ENCODE measurements around the gene ADAMTS18. TPM values are rescaled to one million over a fixed set of nuclear protein-coding genes. Genes with fewer than 3 reads are reported as not detected.

The ADAMTS18 gene
- polyA plus RNA-seq, 1 of the 3 experiments (the other 2 are of a cell fraction) = under 0.01 TPM

- Histone ChIP-seq H3K4me3 (ENCODE audit: low read depth in 2 of 2, low read length in 1 of 2) (no peak overlapping the region), H2AFZ (ENCODE audit: low read depth) (no peak overlapping the region), H3K9me2 (no peaks in the 10 kb centered on the region), H3K79me2 (ENCODE audit: insufficient read depth) (no peaks in the 10 kb centered on the region), H3K9me3 (no peaks in the 10 kb centered on the region), H3F3A (replicated peaks; ENCODE audit: insufficient read depth) (no peaks in the 10 kb centered on the region), H3K4me1 (ENCODE audit: control insufficient read depth in 1 of 2, insufficient read depth in 2 of 2, low read depth in 1 of 2, low read length in 1 of 2) (no peaks in the 10 kb centered on the region), H3K9ac (no peak overlapping the region), H3K27ac (ENCODE audit: low read depth in 2 of 2, low read length in 1 of 2) (no peak overlapping the region), H3K4me2 (no peak overlapping the region), H3K27me3 (ENCODE audit: insufficient read depth) (peaks cover 4% of the 10 kb centered on the region; the same call in 1 of the 2 replicates), H4K20me1 (ENCODE audit: insufficient read depth) (no peaks in the 10 kb centered on the region), H3K36me3 (replicated peaks in 1 of 2; ENCODE audit: control insufficient read depth in 1 of 2, insufficient read depth in 2 of 2, low read length in 1 of 2) (no peaks in the 10 kb centered on the region)
- WGBS (ENCODE audit: low lambda C conversion rate) = 29% methylated on average over 3 of the region's 3 CpGs
- ChIA-PET POLR2A (no interaction called here), CTCF (no interaction called here)
- no peak for TF ChIP-seq YY1 (IDR thresholded peaks at IDR 0.05; ENCODE audit: low read depth)
- TF ChIP-seq SMC3 (IDR thresholded peaks at IDR 0.05; ENCODE audit: low read depth, low read length) = no peak
- TF ChIP-seq TEAD4 (IDR thresholded peaks at IDR 0.05; ENCODE audit: borderline replicate concordance, insufficient read depth) = no peak
- DNase-seq = no peak
Measured at GRCh38 chr16:77396461-77396860, 38.4 kb downstream of the ADAMTS18 start.

- no peaks in the 10 kb centered on the region for H3K79me2 ChIP-seq (ENCODE audit: insufficient read depth)
- CTCF ChIA-PET = no interaction called here
- no peak overlapping the region for H3K4me3 ChIP-seq (ENCODE audit: low read depth in 2 of 2, low read length in 1 of 2)
- no peak for TF ChIP-seq USF1 (IDR thresholded peaks at IDR 0.05; ENCODE audit: borderline replicate concordance, low read depth)
- no peak for TF ChIP-seq MAX (IDR thresholded peaks at IDR 0.05; ENCODE audit: low read depth)
- no peak for TF ChIP-seq TCF12 (IDR thresholded peaks at IDR 0.05)
- no peak for TF ChIP-seq CTCF (IDR thresholded peaks at IDR 0.05)
- TF ChIP-seq MXI1 (IDR thresholded peaks at IDR 0.05; ENCODE audit: low read depth, low read length) = no peak
- no peak for TF ChIP-seq ELF1 (IDR thresholded peaks at IDR 0.05)
- no peak for TF ChIP-seq IRF3 (IDR thresholded peaks at IDR 0.05; ENCODE audit: low read depth, low read length)
- TF ChIP-seq GATA2 (CRISPR knock-in tag; IDR thresholded peaks at IDR 0.05) = no peak
- TF ChIP-seq SMC3 (IDR thresholded peaks at IDR 0.05; ENCODE audit: low read depth, low read length) = no peak
- no peak for TF ChIP-seq RAD21 (IDR thresholded peaks at IDR 0.05; ENCODE audit: low read length)
- no peak for DNase-seq
- H3K36me3 ChIP-seq (replicated peaks in 1 of 2; ENCODE audit: control insufficient read depth in 1 of 2, insufficient read depth in 2 of 2, low read length in 1 of 2) = no peaks in the 10 kb centered on the region
- WGBS (ENCODE audit: low lambda C conversion rate) = 38% methylated on average over 2 of the region's 2 CpGs
- no peaks in the 10 kb centered on the region for H3K9me3 ChIP-seq
- no peak overlapping the region for H3K9ac ChIP-seq
- POLR2A ChIA-PET = no interaction called here
- H3K4me2 ChIP-seq = no peak overlapping the region
- H3K4me1 ChIP-seq (ENCODE audit: control insufficient read depth in 1 of 2, insufficient read depth in 2 of 2, low read depth in 1 of 2, low read length in 1 of 2) = no peaks in the 10 kb centered on the region
- no peak overlapping the region for H2AFZ ChIP-seq (ENCODE audit: low read depth)
- no peaks in the 10 kb centered on the region for H4K20me1 ChIP-seq (ENCODE audit: insufficient read depth)
- no peak overlapping the region for H3K27ac ChIP-seq (ENCODE audit: low read depth in 2 of 2, low read length in 1 of 2)
- no peaks in the 10 kb centered on the region for H3F3A ChIP-seq (replicated peaks; ENCODE audit: insufficient read depth)
- H3K9me2 ChIP-seq = no peaks in the 10 kb centered on the region
- peaks cover 4% of the 10 kb centered on the region; the same call in 1 of the 2 replicates for H3K27me3 ChIP-seq (ENCODE audit: insufficient read depth)
Measured at GRCh38 chr16:77394699-77395098, 40.1 kb downstream of the ADAMTS18 start.
